ENCODE measurements around the gene AMDHD2. TPM values are rescaled to one million over a fixed set of nuclear protein-coding genes. Genes with fewer than 3 reads are reported as not detected.

Gene AMDHD2
- total and polyA plus RNA-seq, 2 experiments from 2014 or later = 15.2 to 31.9 TPM

- H4K20me1 ChIP-seq (ENCODE audit: insufficient read depth) = no peaks in the 10 kb centered on the region
- H3K4me1 ChIP-seq (ENCODE audit: insufficient read depth) = no peaks in the 10 kb centered on the region; the same call in 1 of the 2 replicates
- no peaks in the 10 kb centered on the region for H3K9me2 ChIP-seq (ENCODE audit: insufficient read depth)
- peaks cover 35% of the 10 kb centered on the region for H3K79me2 ChIP-seq (ENCODE audit: insufficient read depth)
- peak overlapping the region; percentile 86 for H3K4me2 ChIP-seq (ENCODE audit: unreplicated experiment)
- no peak for TF ChIP-seq EZH2phosphoT487 (IDR thresholded peaks at IDR 0.05; ENCODE audit: insufficient read depth, low read depth)
- TF ChIP-seq EZH2 (IDR thresholded peaks at IDR 0.05; ENCODE audit: insufficient read depth, poor library complexity, severe bottlenecking) = no peak
- H3K9ac ChIP-seq = peak overlapping the region; percentile 83
- no peaks in the 10 kb centered on the region for H3K9me3 ChIP-seq (ENCODE audit: low read depth)
- H3K27me3 ChIP-seq (replicated peaks; ENCODE audit: insufficient read depth) = no peaks in the 10 kb centered on the region
- H3F3A ChIP-seq (ENCODE audit: insufficient read depth) = no peaks in the 10 kb centered on the region
- in situ Hi-C loops (cut with MboI) = no loop called here
- peak overlapping the region; percentile 90 for H2AFZ ChIP-seq
- H3K27ac ChIP-seq = peak overlapping the region; percentile 49
- WGBS, 2 experiments (ENCODE audit: low coverage in 1 of 2, low lambda C conversion rate in 2 of 2, missing lambda C conversion rate in 2 of 2) = 1 to 2% methylated on average over 40 to 63 of the region's 100 CpGs
- no peaks in the 10 kb centered on the region for H3K36me3 ChIP-seq (ENCODE audit: low read depth)
- peak overlapping the region; percentile 93 for H3K4me3 ChIP-seq
- DNase-seq = peak; percentile 79
Observed at GRCh38 chr16:2473999-2474876, 45.9 kb upstream of the AMDHD2 start.

- no peaks in the 10 kb centered on the region for H3F3A ChIP-seq (ENCODE audit: insufficient read depth)
- peak within 1 kb of the TSS; percentile 49 for H3K27ac ChIP-seq
- H4K20me1 ChIP-seq (ENCODE audit: insufficient read depth) = no peaks in the 10 kb centered on the region
- no peaks in the 10 kb centered on the region for H3K36me3 ChIP-seq (ENCODE audit: low read depth)
- peak; percentile 92 for DNase-seq
- in situ Hi-C loops (cut with MboI) = no loop called here
- no peak for TF ChIP-seq EZH2 (IDR thresholded peaks at IDR 0.05; ENCODE audit: insufficient read depth, poor library complexity, severe bottlenecking)
- TF ChIP-seq EZH2phosphoT487 (IDR thresholded peaks at IDR 0.05; ENCODE audit: insufficient read depth, low read depth) = no peak
- H3K79me2 ChIP-seq (ENCODE audit: insufficient read depth) = peaks cover 37% of the 10 kb centered on the region
- no peaks in the 10 kb centered on the region for H3K9me3 ChIP-seq (ENCODE audit: low read depth)
- H3K4me1 ChIP-seq (ENCODE audit: insufficient read depth) = no peaks in the 10 kb centered on the region; the same call in 1 of the 2 replicates
- H3K4me2 ChIP-seq (ENCODE audit: unreplicated experiment) = peak within 1 kb of the TSS; percentile 86
- WGBS, 2 experiments (ENCODE audit: low coverage in 1 of 2, low lambda C conversion rate in 2 of 2, missing lambda C conversion rate in 2 of 2) = 1 to 10% methylated on average over 4 to 62 of the region's 77 CpGs
- peak within 1 kb of the TSS; percentile 90 for H2AFZ ChIP-seq
- H3K9ac ChIP-seq = peak within 1 kb of the TSS; percentile 83
- no peaks in the 10 kb centered on the region for H3K27me3 ChIP-seq (replicated peaks; ENCODE audit: insufficient read depth)
- H3K4me3 ChIP-seq = peak within 1 kb of the TSS; percentile 93
- no peaks in the 10 kb centered on the region for H3K9me2 ChIP-seq (ENCODE audit: insufficient read depth)
Observed at GRCh38 chr16:2474877-2475412, 45.2 kb upstream of the AMDHD2 start, which contains the start of gene TBC1D24. Gene TBC1D24 (plus strand): TSS chr16:2475127. CDS start chr16:2496149, 21,022 bp downstream.

DNA sequence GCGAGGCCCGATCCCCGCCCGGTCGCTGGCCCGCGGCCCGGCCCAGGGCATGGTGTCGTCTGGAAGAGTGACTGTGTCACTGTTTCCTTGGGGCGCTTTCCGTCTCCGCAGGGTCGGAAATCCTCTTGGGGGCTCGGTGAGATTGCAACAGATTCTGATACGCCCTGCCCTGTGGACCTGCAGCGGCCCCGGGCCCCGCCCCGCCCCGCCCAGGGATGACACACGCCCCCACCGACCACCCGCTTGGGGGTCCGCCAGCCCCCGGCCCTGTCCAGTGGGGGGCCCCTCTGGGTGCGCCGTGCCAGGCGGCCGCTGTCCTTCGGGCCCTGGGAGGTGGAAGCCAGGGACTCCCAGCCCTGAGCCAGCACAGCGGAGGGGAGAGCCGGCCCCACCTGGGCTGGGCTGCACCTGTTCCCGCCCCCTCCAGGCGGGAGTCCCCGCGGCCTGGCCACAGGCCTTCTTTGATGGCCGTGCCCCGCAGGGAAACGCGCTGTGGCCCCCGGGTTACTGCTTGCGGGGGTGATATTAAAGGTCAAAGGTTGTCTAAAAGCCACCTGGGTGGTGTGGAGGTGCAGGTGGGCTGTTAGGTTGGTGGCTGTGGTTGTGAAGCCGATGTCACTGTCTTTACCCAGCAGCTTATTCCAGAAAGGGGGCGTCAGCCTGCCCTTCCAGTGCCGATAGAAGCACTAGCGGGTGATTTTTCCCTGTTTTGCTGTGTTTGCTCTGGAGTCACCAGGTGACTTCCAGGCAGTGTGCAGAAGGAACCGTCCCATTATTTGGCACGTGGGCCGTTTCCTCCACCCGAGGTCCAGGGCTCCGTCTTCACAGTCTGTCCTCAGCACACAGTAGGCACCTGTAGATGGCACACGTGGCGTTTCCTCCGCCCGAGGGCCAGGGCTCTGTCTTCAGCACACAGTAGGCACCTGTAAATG lies 44.5 kb upstream of the AMDHD2 start:
- Histone ChIP-seq H3K27me3 (replicated peaks; ENCODE audit: insufficient read depth) (no peaks in the 10 kb centered on the region), H3K79me2 (ENCODE audit: insufficient read depth) (peaks cover 40% of the 10 kb centered on the region), H3K36me3 (ENCODE audit: low read depth) (no peaks in the 10 kb centered on the region), H3F3A (ENCODE audit: insufficient read depth) (no peaks in the 10 kb centered on the region), H3K4me2 (ENCODE audit: unreplicated experiment) (peak overlapping the region; percentile 70), H3K9me2 (ENCODE audit: insufficient read depth) (no peaks in the 10 kb centered on the region), H3K27ac (no peak overlapping the region), H3K4me3 (peak overlapping the region; percentile 93), H3K4me1 (ENCODE audit: insufficient read depth) (no peaks in the 10 kb centered on the region; the same call in 1 of the 2 replicates), H3K9me3 (ENCODE audit: low read depth) (no peaks in the 10 kb centered on the region), H4K20me1 (ENCODE audit: insufficient read depth) (no peaks in the 10 kb centered on the region), H3K9ac (peak overlapping the region; percentile 69), H2AFZ (peak overlapping the region; percentile 59; the same call in 1 of the 2 replicates)
- no peak for TF ChIP-seq EZH2 (IDR thresholded peaks at IDR 0.05; ENCODE audit: insufficient read depth, poor library complexity, severe bottlenecking)
- TF ChIP-seq EZH2phosphoT487 (IDR thresholded peaks at IDR 0.05; ENCODE audit: insufficient read depth, low read depth) = no peak
- 17 to 27% methylated on average over 30 to 48 of the region's 55 CpGs for WGBS, 2 experiments (ENCODE audit: low coverage in 1 of 2, low lambda C conversion rate in 2 of 2, missing lambda C conversion rate in 2 of 2)
- DNase-seq = peak; percentile 33
- in situ Hi-C loops (cut with MboI) = no loop called here

DNA sequence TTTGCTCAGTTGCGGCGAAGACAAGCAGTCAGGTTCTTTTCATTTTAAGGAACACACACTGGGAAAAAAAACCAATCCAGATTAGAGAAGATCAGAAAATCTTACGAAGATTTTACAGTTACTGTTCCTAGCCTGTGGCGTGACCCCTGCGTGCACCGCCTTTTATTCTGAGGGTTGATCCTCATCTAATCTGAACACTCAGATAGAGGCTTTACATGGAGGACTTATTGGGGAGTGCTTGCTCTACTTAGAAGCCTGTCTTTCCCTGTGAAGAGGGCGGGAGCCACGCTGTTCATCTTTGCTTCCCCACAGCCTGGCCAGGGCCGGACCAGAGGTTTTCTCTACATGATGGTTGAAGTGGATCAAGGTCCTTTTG lies 43.8 kb upstream of the AMDHD2 start:
- Histone ChIP-seq H3K9ac (no peak overlapping the region), H3K4me1 (ENCODE audit: insufficient read depth) (no peaks in the 10 kb centered on the region; the same call in 1 of the 2 replicates), H3K4me2 (ENCODE audit: unreplicated experiment) (no peak overlapping the region), H3K79me2 (ENCODE audit: insufficient read depth) (peaks cover 42% of the 10 kb centered on the region), H4K20me1 (ENCODE audit: insufficient read depth) (no peaks in the 10 kb centered on the region), H2AFZ (no peak overlapping the region), H3K4me3 (no peak overlapping the region), H3F3A (ENCODE audit: insufficient read depth) (0 out of 2 replicates have a peak, but pooled peaks cover 2% of the 10 kb centered on the region), H3K9me2 (ENCODE audit: insufficient read depth) (no peaks in the 10 kb centered on the region), H3K27me3 (replicated peaks; ENCODE audit: insufficient read depth) (no peaks in the 10 kb centered on the region), H3K36me3 (ENCODE audit: low read depth) (no peaks in the 10 kb centered on the region), H3K9me3 (ENCODE audit: low read depth) (no peaks in the 10 kb centered on the region), H3K27ac (no peak overlapping the region)
- TF ChIP-seq EZH2 (IDR thresholded peaks at IDR 0.05; ENCODE audit: insufficient read depth, poor library complexity, severe bottlenecking) = no peak
- in situ Hi-C loops (cut with MboI) = no loop called here
- WGBS, 2 experiments (ENCODE audit: low coverage in 1 of 2, low lambda C conversion rate in 2 of 2, missing lambda C conversion rate in 2 of 2) = 93% methylated on average over 9 of the region's 9 CpGs
- no peak for DNase-seq

All from GM23248 (cell line).